Endothelial cell of umbilical vein (primary cell): ENCODE results near the gene PTTG1IP2.

Source experiments
- CTCF ChIP-seq, 2 donors: IDR thresholded peaks; 1 replicate in 1 of 2; 2 replicates in 1 of 2; pipeline ENCODE4 v1.5.1; 2011; ENCODE audit warnings: low read length in 2 of 2, mild to moderate bottlenecking in 2 of 2, moderate library complexity in 2 of 2, control low read depth in 1 of 2, inconsistent platforms in 1 of 2, low read depth in 1 of 2; ENCODE audit not compliant: insufficient read depth in 1 of 2; ENCODE audit errors: extremely low read depth in 1 of 2
- EZH2 ChIP-seq: IDR thresholded peaks from 2 replicates; pipeline ENCODE4 v1.6.1; 2012; ENCODE audit warnings: borderline replicate concordance, low read depth, mild to moderate bottlenecking, moderate library complexity, low read length, inconsistent platforms; ENCODE audit not compliant: severe bottlenecking
- POLR2A ChIP-seq: IDR thresholded peaks from 2 replicates; pipeline ENCODE4 v1.6.1; 2012; ENCODE audit warnings: low read depth, mild to moderate bottlenecking, control low read depth, low read length

GRCh38 chr7:90453931-90454330 is 15.5 kb upstream of the PTTG1IP2 start:
- TF ChIP-seq CTCF (IDR thresholded peaks at IDR 0.05; ENCODE audit: extremely low read depth in 1 of 2, insufficient read depth in 1 of 2, low read depth in 1 of 2, low read length in 2 of 2) (no peak), EZH2 (no peak), POLR2A (no peak)
